PC-3 (cell line): ENCODE data around the gene DGKI. TPM values are rescaled to one million over a fixed set of nuclear protein-coding genes. Genes with fewer than 3 reads are reported as not detected.
A peak's percentile ranks its signal among the peaks of the same experiment; 100 is the strongest.

Source experiments
- ATAC-seq: fragments of 200-7000 bp; cut with Tn5 transposase; 2 replicates; pipeline ENCODE4 v1.9.1; 2020; ENCODE audit warnings: mild to moderate bottlenecking, moderate library complexity
- BruUV-seq: library from RNA; stranded (reverse); fragments of 400-500 nt; replicated peaks from 2 replicates; lab custom pipeline; 2021; lab: Mats Ljungman, UMichigan
- CTCF ChIA-PET: fragments of 300-600 bp; sonication (Branson Sonifier 250); formaldehyde crosslinking; loops from one replicate; lab custom pipeline; 2022; ENCODE audit warnings: antibody characterized with exemption; lab: Charles Lee
- POLR2A ChIA-PET: fragments of 300-600 bp; sonication (Branson Sonifier 250); formaldehyde crosslinking; loops from one replicate; lab custom pipeline; 2022; ENCODE audit warnings: antibody characterized with exemption; ENCODE audit not compliant: unreplicated experiment; lab: Charles Lee
- DNase-seq: peaks from one replicate; pipeline ENCODE4 v3.0.0-alpha.2; 2015
- H2AFZ ChIP-seq: fragments of 300-600 bp; sonication (generic); 2 replicates; pipeline ENCODE4 v1.6.0; 2016; ENCODE audit warnings: antibody characterized with exemption, low read length
- H3F3A ChIP-seq: fragments of 300-600 bp; sonication (generic); one replicate; pipeline ENCODE4 v1.6.0; 2017; ENCODE audit warnings: antibody characterized with exemption, low read length, control low read depth, mild to moderate bottlenecking; ENCODE audit not compliant: unreplicated experiment
- H3K27ac ChIP-seq: fragments of 300-600 bp; sonication (generic); 2 replicates; pipeline ENCODE4 v1.5.1; 2016; ENCODE audit warnings: mild to moderate bottlenecking, low read length
- H3K27me3 ChIP-seq: fragments of 300-600 bp; sonication (generic); 2 replicates; pipeline ENCODE4 v1.6.1; 2016; ENCODE audit warnings: low read length, mixed read lengths
- H3K36me3 ChIP-seq: fragments of 300-600 bp; sonication (generic); 2 replicates; pipeline ENCODE4 v1.6.1; 2016; ENCODE audit warnings: low read depth, mixed run types, low read length, mixed read lengths
- H3K4me1 ChIP-seq: fragments of 300-600 bp; sonication (generic); 2 replicates; pipeline ENCODE4 v1.5.1; 2016; ENCODE audit warnings: low read length; ENCODE audit not compliant: insufficient read depth
- H3K4me2 ChIP-seq: fragments of 300-600 bp; sonication (generic); 2 replicates; pipeline ENCODE4 v1.6.0; 2016; ENCODE audit warnings: low read length
- H3K4me3 ChIP-seq: fragments of 300-600 bp; sonication (generic); 2 replicates; pipeline ENCODE4 v1.5.1; 2016; ENCODE audit warnings: mild to moderate bottlenecking, low read length, mixed read lengths
- H3K79me2 ChIP-seq: fragments of 300-600 bp; sonication (generic); 2 replicates; pipeline ENCODE4 v1.6.1; 2017; ENCODE audit warnings: low read length, mixed read lengths
- H3K9ac ChIP-seq: fragments of 300-600 bp; sonication (generic); 2 replicates; pipeline ENCODE4 v1.6.0; 2016; ENCODE audit warnings: mild to moderate bottlenecking, low read length
- H3K9me2 ChIP-seq: fragments of 300-600 bp; sonication (generic); replicated peaks from 2 replicates; pipeline ENCODE4 v1.6.1; 2016; ENCODE audit warnings: mixed run types, low read length, mixed read lengths
- H3K9me3 ChIP-seq: fragments of 300-600 bp; sonication (generic); 2 replicates; pipeline ENCODE4 v1.6.1; 2016; ENCODE audit warnings: low read length, mixed read lengths
- H4K20me1 ChIP-seq: fragments of 300-600 bp; sonication (generic); 2 replicates; pipeline ENCODE4 v1.6.1; 2016; ENCODE audit warnings: low read length, mixed read lengths
- EZH2 ChIP-seq: fragments of 300-600 bp; sonication (generic); IDR thresholded peaks from one replicate; pipeline ENCODE4 v1.6.1; 2017; ENCODE audit warnings: antibody characterized with exemption, mild to moderate bottlenecking, low read length; ENCODE audit not compliant: unreplicated experiment
- EZH2phosphoT487 ChIP-seq: fragments of 300-600 bp; sonication (generic); IDR thresholded peaks from 2 replicates; pipeline ENCODE4 v1.6.1; 2018; ENCODE audit warnings: mild to moderate bottlenecking, antibody characterized with exemption, low read length, borderline replicate concordance
- intact Hi-C: fragments of 100-400 bp; cut with micrococcal nuclease; formaldehyde crosslinking; loops from 2 replicates; pipeline ENCODE4 v1.9.0; 2023
- total RNA-seq: library from RNA; depleted of rRNA; stranded (reverse); fragments of >200 nt; gene quantifications from 2 replicates; pipeline ENCODE4 v1.2.3, GENCODE V29; 2014
- TF ChIP-seq, protein P1 (sequence below): fragments of 300-600 bp; sonication (generic); conservative IDR thresholded peaks from 2 replicates; pipeline ENCODE4 v1.5.1; 2017; ENCODE audit warnings: antibody characterized with exemption, low read depth, mild to moderate bottlenecking, low read length

Gene DGKI
- total RNA-seq, 1 experiment from 2014 or later: not detected

DNA sequence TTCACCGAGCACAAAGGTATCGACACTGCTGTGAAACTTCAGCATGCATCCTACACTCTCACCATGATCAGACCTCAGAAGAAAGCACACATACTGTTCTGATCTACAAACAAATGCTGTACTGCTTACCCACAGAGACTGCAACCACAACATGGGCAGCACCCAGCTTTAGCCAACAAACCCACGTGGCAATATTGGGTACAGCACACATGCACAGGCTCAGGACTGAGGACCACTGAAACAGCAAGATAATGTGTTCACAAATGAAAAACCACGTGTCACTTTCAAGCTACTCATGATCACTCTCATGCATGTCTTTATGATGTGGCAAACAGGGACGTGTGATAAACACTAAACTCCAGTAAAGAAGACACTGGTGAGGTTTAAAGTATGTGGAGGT is 383.9 kb downstream of the DGKI start:
- H3K79me2 ChIP-seq: no peaks in the 10 kb centered on the region
- H3K9me2 ChIP-seq: no peaks in the 10 kb centered on the region
- TF ChIP-seq EZH2: no peak
- TF ChIP-seq, protein P1, sequence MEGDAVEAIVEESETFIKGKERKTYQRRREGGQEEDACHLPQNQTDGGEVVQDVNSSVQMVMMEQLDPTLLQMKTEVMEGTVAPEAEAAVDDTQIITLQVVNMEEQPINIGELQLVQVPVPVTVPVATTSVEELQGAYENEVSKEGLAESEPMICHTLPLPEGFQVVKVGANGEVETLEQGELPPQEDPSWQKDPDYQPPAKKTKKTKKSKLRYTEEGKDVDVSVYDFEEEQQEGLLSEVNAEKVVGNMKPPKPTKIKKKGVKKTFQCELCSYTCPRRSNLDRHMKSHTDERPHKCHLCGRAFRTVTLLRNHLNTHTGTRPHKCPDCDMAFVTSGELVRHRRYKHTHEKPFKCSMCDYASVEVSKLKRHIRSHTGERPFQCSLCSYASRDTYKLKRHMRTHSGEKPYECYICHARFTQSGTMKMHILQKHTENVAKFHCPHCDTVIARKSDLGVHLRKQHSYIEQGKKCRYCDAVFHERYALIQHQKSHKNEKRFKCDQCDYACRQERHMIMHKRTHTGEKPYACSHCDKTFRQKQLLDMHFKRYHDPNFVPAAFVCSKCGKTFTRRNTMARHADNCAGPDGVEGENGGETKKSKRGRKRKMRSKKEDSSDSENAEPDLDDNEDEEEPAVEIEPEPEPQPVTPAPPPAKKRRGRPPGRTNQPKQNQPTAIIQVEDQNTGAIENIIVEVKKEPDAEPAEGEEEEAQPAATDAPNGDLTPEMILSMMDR: no peak
- TF ChIP-seq EZH2phosphoT487: no peak
- peaks cover 6% of the 10 kb centered on the region; the same call in 1 of the 2 replicates for H3K4me1 ChIP-seq
- no TSS peak for BruUV-seq
- H3K27me3 ChIP-seq: peaks cover 29% of the 10 kb centered on the region
- no peak overlapping the region for H3K4me2 ChIP-seq
- POLR2A ChIA-PET: no interaction called here
- no peak overlapping the region for H3K27ac ChIP-seq
- no peak overlapping the region for H2AFZ ChIP-seq
- no peak for DNase-seq
- H3K36me3 ChIP-seq: no peaks in the 10 kb centered on the region
- intact Hi-C loops: no loop called here
- H4K20me1 ChIP-seq: no peaks in the 10 kb centered on the region
- no peak for ATAC-seq
- H3F3A ChIP-seq: no peaks in the 10 kb centered on the region
- H3K9ac ChIP-seq: no peak overlapping the region
- H3K4me3 ChIP-seq: no peak overlapping the region
- CTCF ChIA-PET: no interaction called here
- H3K9me3 ChIP-seq: no peaks in the 10 kb centered on the region

- CTCF ChIA-PET: no interaction called here
- Histone ChIP-seq H3K27ac (no peak overlapping the region), H3K4me3 (no peak overlapping the region), H3K4me1 (peaks cover 6% of the 10 kb centered on the region; the same call in 1 of the 2 replicates), H3K79me2 (no peaks in the 10 kb centered on the region), H4K20me1 (no peaks in the 10 kb centered on the region), H3K27me3 (peaks cover 26% of the 10 kb centered on the region), H3K36me3 (no peaks in the 10 kb centered on the region), H3F3A (no peaks in the 10 kb centered on the region), H2AFZ (no peak overlapping the region), H3K4me2 (no peak overlapping the region), H3K9me2 (no peaks in the 10 kb centered on the region), H3K9ac (no peak overlapping the region), H3K9me3 (no peaks in the 10 kb centered on the region)
- TF ChIP-seq, protein P1: no peak
- TF ChIP-seq EZH2phosphoT487 (no peak), EZH2 (no peak)
- POLR2A ChIA-PET: no interaction called here
- intact Hi-C loops: no loop called here
- no peak for ATAC-seq
- peak; percentile 14 for DNase-seq
- BruUV-seq: no TSS peak
Measured at GRCh38 chr7:137462074-137462715, 384.6 kb downstream of the DGKI start.

DNA sequence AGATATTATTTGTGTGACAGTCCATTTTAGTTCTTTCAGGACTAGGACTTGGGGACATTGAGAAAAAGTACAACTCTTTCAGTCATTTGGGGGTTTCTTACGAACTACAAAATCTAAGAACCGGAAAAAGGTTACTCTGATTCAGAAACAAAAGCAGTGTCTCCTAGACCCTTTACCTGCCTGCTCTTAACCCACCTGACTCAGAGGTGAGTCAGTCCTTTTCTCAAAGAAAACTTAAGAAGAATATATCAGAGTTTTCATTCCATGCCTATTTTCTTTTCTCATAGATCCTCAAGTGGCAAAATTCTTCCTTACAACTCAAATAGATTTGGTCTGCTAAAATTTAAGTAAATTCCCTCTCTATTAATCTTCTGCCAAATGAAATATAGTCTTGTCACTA is 388.4 kb downstream of the DGKI start:
- H3K79me2 ChIP-seq: no peaks in the 10 kb centered on the region
- H3K4me3 ChIP-seq: no peak overlapping the region
- no TSS peak for BruUV-seq
- TF ChIP-seq, protein P1: no peak
- TF ChIP-seq EZH2phosphoT487 (no peak), EZH2 (no peak)
- intact Hi-C loops: no loop called here
- H3K27ac ChIP-seq: no peak overlapping the region
- ATAC-seq: no peak
- no peaks in the 10 kb centered on the region for H3F3A ChIP-seq
- no peaks in the 10 kb centered on the region for H3K9me2 ChIP-seq
- peak; percentile 37 for DNase-seq
- H3K27me3 ChIP-seq: peaks cover 13% of the 10 kb centered on the region
- H2AFZ ChIP-seq: no peak overlapping the region
- H4K20me1 ChIP-seq: no peaks in the 10 kb centered on the region
- CTCF ChIA-PET: no interaction called here
- peaks cover 6% of the 10 kb centered on the region; the same call in 1 of the 2 replicates for H3K4me1 ChIP-seq
- H3K9ac ChIP-seq: no peak overlapping the region
- H3K36me3 ChIP-seq: no peaks in the 10 kb centered on the region
- POLR2A ChIA-PET: no interaction called here
- H3K4me2 ChIP-seq: peak overlapping the region; percentile 30
- no peaks in the 10 kb centered on the region for H3K9me3 ChIP-seq
